HCT116 (cell line): Measurements from ENCODE around the gene ZYG11A.

Experiments
- CTCF ChIP-seq, 3 experiments: fragments of 200-600 bp in 1 of 3; sonication (generic) in 1 of 3; IDR thresholded peaks in 2 of 3; conservative IDR thresholded peaks in 1 of 3; 2 replicates each; pipeline ENCODE4 v1.5.1; 2012 to 2017; ENCODE audit warnings: low read depth in 2 of 3, low read length in 2 of 3, antibody characterized with exemption in 1 of 3, borderline replicate concordance in 1 of 3, control low read depth in 1 of 3, mild to moderate bottlenecking in 1 of 3, mixed read lengths in 1 of 3, mixed run types in 1 of 3, moderate library complexity in 1 of 3; ENCODE audit not compliant: insufficient read depth in 1 of 3
- EZH2 ChIP-seq: fragments of 200-600 bp; sonication (generic); IDR thresholded peaks from 2 replicates; pipeline ENCODE4 v1.6.1; 2017; ENCODE audit warnings: antibody characterized with exemption, mixed run types
- EZH2phosphoT487 ChIP-seq: fragments of 200-600 bp; IDR thresholded peaks from 2 replicates; pipeline ENCODE4 v1.6.1; 2018; ENCODE audit warnings: antibody characterized with exemption, borderline replicate concordance
- POLR2A ChIP-seq: IDR thresholded peaks from 2 replicates; pipeline ENCODE4 v1.7.0; 2011; ENCODE audit warnings: borderline replicate concordance; ENCODE audit not compliant: insufficient read depth, insufficient read length; ENCODE audit errors: extremely low read depth
- POLR2AphosphoS5 ChIP-seq: IDR thresholded peaks from 2 replicates; pipeline ENCODE4 v1.6.1; 2011; ENCODE audit warnings: mild to moderate bottlenecking, low read depth, low read length, moderate library complexity
- RAD21 ChIP-seq: IDR thresholded peaks from 2 replicates; pipeline ENCODE4 v1.6.1; 2012; ENCODE audit warnings: low read depth, mild to moderate bottlenecking
- SIN3A ChIP-seq: IDR thresholded peaks from 2 replicates; pipeline ENCODE4 v1.6.1; 2012; ENCODE audit warnings: low read depth
- YY1 ChIP-seq: IDR thresholded peaks from 2 replicates; pipeline ENCODE4 v1.6.1; 2011; ENCODE audit warnings: low read length, low read depth, moderate library complexity, mild to moderate bottlenecking; ENCODE audit not compliant: insufficient replicate concordance; ENCODE audit errors: extremely low read depth
- ZNF274 ChIP-seq: fragments of 200-500 bp; sonication (Bioruptor generic); IDR thresholded peaks from 2 replicates; pipeline ENCODE4 v1.6.1; 2014; ENCODE audit warnings: mild to moderate bottlenecking, low read depth, low read length, inconsistent platforms
- TF ChIP-seq, protein P1 (sequence below): IDR thresholded peaks from 2 replicates; pipeline ENCODE4 v1.6.1; 2012
- TF ChIP-seq, protein P2 (sequence below): IDR thresholded peaks from 2 replicates; pipeline ENCODE4 v1.6.1; 2012; ENCODE audit warnings: low read depth

DNA sequence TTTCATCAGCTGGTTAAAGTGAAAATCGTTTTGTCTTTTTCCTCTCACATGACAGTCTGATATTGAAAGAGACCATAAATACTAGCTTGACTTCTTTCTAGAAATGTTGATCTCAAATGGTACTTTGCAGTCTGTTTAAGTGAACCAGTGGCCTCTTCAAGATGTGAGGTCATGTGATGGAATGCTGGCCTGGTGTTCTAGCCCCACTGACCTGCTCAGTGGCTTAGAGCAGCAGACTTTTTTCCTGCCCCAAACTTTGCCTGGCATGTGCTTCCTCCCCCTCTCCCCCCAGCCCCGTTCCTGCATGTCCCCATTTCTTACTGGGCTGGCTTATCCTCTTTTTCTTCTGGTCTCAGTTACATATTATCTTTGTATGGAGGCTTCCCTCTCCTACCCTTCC, 34.3 kb downstream of the ZYG11A start:
- TF ChIP-seq CTCF (IDR thresholded peaks at IDR 0.05 in 2 of 3, conservative IDR thresholded peaks at IDR 0.05 in 1 of 3; ENCODE audit: borderline replicate concordance in 1 of 3, insufficient read depth in 1 of 3, low read depth in 2 of 3, low read length in 2 of 3) (no peak), POLR2AphosphoS5 (no peak), POLR2A (no peak), EZH2phosphoT487 (no peak), EZH2 (no peak), SIN3A (no peak), YY1 (no peak), RAD21 (no peak), ZNF274 (no peak)
- TF ChIP-seq, protein P1, sequence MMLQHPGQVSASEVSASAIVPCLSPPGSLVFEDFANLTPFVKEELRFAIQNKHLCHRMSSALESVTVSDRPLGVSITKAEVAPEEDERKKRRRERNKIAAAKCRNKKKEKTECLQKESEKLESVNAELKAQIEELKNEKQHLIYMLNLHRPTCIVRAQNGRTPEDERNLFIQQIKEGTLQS, result no peak
- TF ChIP-seq, protein P2, sequence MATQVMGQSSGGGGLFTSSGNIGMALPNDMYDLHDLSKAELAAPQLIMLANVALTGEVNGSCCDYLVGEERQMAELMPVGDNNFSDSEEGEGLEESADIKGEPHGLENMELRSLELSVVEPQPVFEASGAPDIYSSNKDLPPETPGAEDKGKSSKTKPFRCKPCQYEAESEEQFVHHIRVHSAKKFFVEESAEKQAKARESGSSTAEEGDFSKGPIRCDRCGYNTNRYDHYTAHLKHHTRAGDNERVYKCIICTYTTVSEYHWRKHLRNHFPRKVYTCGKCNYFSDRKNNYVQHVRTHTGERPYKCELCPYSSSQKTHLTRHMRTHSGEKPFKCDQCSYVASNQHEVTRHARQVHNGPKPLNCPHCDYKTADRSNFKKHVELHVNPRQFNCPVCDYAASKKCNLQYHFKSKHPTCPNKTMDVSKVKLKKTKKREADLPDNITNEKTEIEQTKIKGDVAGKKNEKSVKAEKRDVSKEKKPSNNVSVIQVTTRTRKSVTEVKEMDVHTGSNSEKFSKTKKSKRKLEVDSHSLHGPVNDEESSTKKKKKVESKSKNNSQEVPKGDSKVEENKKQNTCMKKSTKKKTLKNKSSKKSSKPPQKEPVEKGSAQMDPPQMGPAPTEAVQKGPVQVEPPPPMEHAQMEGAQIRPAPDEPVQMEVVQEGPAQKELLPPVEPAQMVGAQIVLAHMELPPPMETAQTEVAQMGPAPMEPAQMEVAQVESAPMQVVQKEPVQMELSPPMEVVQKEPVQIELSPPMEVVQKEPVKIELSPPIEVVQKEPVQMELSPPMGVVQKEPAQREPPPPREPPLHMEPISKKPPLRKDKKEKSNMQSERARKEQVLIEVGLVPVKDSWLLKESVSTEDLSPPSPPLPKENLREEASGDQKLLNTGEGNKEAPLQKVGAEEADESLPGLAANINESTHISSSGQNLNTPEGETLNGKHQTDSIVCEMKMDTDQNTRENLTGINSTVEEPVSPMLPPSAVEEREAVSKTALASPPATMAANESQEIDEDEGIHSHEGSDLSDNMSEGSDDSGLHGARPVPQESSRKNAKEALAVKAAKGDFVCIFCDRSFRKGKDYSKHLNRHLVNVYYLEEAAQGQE, result no peak
